SK-N-MC (cell line): ENCODE results near the gene STARD4.

Experiments used
- EZH2 ChIP-seq: fragments of 200-600 bp; sonication (generic); IDR thresholded peaks from one replicate; pipeline ENCODE4 v1.6.1; 2017; ENCODE audit warnings: antibody characterized with exemption
- FOXP2 ChIP-seq: optimal IDR thresholded peaks from 2 replicates; pipeline ENCODE3; 2011; ENCODE audit warnings: mild to moderate bottlenecking, moderate library complexity; ENCODE audit not compliant: insufficient read depth; ENCODE audit errors: extremely low read length, control extremely low read depth
- POLR2AphosphoS5 ChIP-seq: IDR thresholded peaks from 2 replicates; pipeline ENCODE4 v1.6.1; 2012; ENCODE audit warnings: mild to moderate bottlenecking, low read depth, low read length, borderline replicate concordance

DNA sequence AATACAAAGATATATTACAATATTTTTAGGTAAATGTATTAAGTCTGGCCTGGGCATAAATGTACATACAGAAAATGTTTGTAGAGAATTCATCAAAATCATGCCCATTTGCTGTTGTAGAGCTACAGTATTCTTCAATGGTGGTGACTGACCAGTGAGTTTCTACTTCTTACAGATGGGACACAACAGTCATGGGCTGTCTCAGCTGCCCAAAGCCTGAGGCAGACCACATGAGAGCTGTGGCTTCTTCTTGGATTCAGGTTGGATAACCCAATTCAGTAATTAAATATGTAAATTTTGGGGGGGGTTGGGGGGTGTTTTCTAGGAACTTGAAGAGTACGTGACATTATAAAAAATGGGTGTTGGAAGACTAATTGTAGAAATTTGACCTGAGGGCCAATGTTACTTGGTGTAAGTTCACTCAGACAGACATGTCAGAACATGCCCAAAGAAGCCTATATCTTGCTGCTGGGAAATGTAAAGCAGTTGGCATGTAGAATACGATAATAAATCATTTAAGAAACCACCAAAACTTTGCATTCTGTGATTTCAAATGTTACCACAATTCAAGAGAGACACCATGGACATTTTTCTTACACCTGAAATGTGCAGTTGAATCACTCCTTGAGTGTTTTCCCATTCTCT is 17.9 kb downstream of the STARD4 start:
- no peak for TF ChIP-seq EZH2
- no peak for TF ChIP-seq POLR2AphosphoS5
- no peak for TF ChIP-seq FOXP2
